H1 (cell line): ENCODE data around the gene SPIRE1. TPM values are rescaled to one million over a fixed set of nuclear protein-coding genes. Genes with fewer than 3 reads are reported as not detected.

Source experiments
- CTCF ChIA-PET: fragments of 300-600 bp; sonication (Branson Sonifier 250); formaldehyde crosslinking; loops from one replicate; lab custom pipeline; 2021; ENCODE audit not compliant: partially characterized antibody; lab: Charles Lee
- POLR2A ChIA-PET: fragments of 300-600 bp; sonication (Branson Sonifier 250); formaldehyde crosslinking; loops from one replicate; lab custom pipeline; 2021; ENCODE audit warnings: inconsistent platforms; ENCODE audit not compliant: partially characterized antibody; lab: Charles Lee
- DNase-seq, 2 experiments: peaks; one replicate each; pipeline versions ENCODE4 v3.0.0 to v3.0.0-alpha.2; 2010 to 2022; ENCODE audit warnings: low spot score in 2 of 2, low read depth in 1 of 2, mixed read lengths in 1 of 2
- FAIRE-seq: peaks from 2 replicates; lab custom pipeline; 2011; peaks lifted over from hg19 to GRCh38; lab: Jason Lieb, UNC
- H2AFZ ChIP-seq: 2 replicates; pipeline ENCODE4 v1.8.1; 2012; ENCODE audit warnings: low read length, inconsistent platforms
- H2AK5ac ChIP-seq: 2 replicates; pipeline ENCODE4 v1.6.1; 2013; ENCODE audit warnings: low read depth, low read length
- H2BK120ac ChIP-seq: replicated peaks from 2 replicates; pipeline ENCODE3; 2013; ENCODE audit warnings: low read depth, low read length, inconsistent platforms
- H2BK12ac ChIP-seq: 2 replicates; pipeline ENCODE4 v1.6.1; 2013; ENCODE audit warnings: low read depth, low read length
- H2BK15ac ChIP-seq: 2 replicates; pipeline ENCODE4 v1.6.1; 2013; ENCODE audit warnings: low read length
- H2BK20ac ChIP-seq: 2 replicates; pipeline ENCODE4 v1.6.1; 2013; ENCODE audit warnings: low read length
- H2BK5ac ChIP-seq: 2 replicates; pipeline ENCODE4 v1.6.1; 2013; ENCODE audit warnings: low read depth, low read length
- H3K14ac ChIP-seq: 2 replicates; pipeline ENCODE4 v1.6.1; 2013; ENCODE audit warnings: inconsistent platforms; ENCODE audit not compliant: insufficient read length
- H3K18ac ChIP-seq: 2 replicates; pipeline ENCODE4 v1.6.1; 2013; ENCODE audit warnings: low read length; ENCODE audit errors: extremely low read depth
- H3K23ac ChIP-seq: 2 replicates; pipeline ENCODE4 v1.6.1; 2013; ENCODE audit warnings: inconsistent platforms; ENCODE audit not compliant: insufficient read length
- H3K23me2 ChIP-seq: 2 replicates; pipeline ENCODE4 v1.6.1; 2013; ENCODE audit warnings: low read depth, low read length
- H3K27ac ChIP-seq: 2 replicates; pipeline ENCODE4 v1.6.1; 2011; ENCODE audit warnings: low read depth, low read length, inconsistent platforms
- H3K27me3 ChIP-seq, 4 experiments: replicated peaks in 1 of 4; 1 replicate in 1 of 4; 2 replicates in 3 of 4; pipeline versions ENCODE4 v1.6.1 to v1.8.1; 2011 to 2013; ENCODE audit warnings: low read length in 3 of 4, mild to moderate bottlenecking in 3 of 4, inconsistent platforms in 2 of 4, mixed read lengths in 2 of 4, moderate library complexity in 1 of 4; ENCODE audit not compliant: control insufficient read depth in 3 of 4, insufficient read depth in 3 of 4; ENCODE audit errors: extremely low read depth in 1 of 4
- H3K36me3 ChIP-seq, 4 experiments: 2 replicates each; pipeline versions ENCODE4 v1.6.1 to v1.8.1; 2011 to 2013; ENCODE audit warnings: mild to moderate bottlenecking in 4 of 4, low read length in 3 of 4, moderate library complexity in 2 of 4, control low read depth in 1 of 4, inconsistent platforms in 1 of 4; ENCODE audit not compliant: insufficient read depth in 4 of 4, control insufficient read depth in 2 of 4
- H3K4ac ChIP-seq: replicated peaks from 2 replicates; pipeline ENCODE3; 2013; ENCODE audit warnings: low read length, low read depth, mixed read lengths, inconsistent platforms; ENCODE audit not compliant: insufficient read length
- H3K4me1 ChIP-seq, 4 experiments: replicated peaks in 1 of 4; 1 replicate in 1 of 4; 2 replicates in 3 of 4; pipeline versions ENCODE4 v1.6.1 to v1.8.1; 2011 to 2013; ENCODE audit warnings: low read length in 3 of 4, inconsistent platforms in 2 of 4, mixed read lengths in 1 of 4; ENCODE audit not compliant: insufficient read depth in 4 of 4, control insufficient read depth in 3 of 4
- H3K4me2 ChIP-seq, 2 experiments: 2 replicates each; pipeline versions ENCODE4 v1.6.1 to v1.8.1; 2011 to 2013; ENCODE audit warnings: low read depth in 2 of 2, low read length in 2 of 2, control low read depth in 1 of 2, inconsistent platforms in 1 of 2, mild to moderate bottlenecking in 1 of 2; ENCODE audit not compliant: insufficient read depth in 1 of 2
- H3K4me3 ChIP-seq, 4 experiments: fragments of 200-600, 300-600 bp in 1 of 4; sonication (generic), shearing (Covaris generic), sonication (Bioruptor Twin) in 1 of 4; 2 replicates each; pipeline versions ENCODE4 v1.5.1 to v1.8.1; 2011 to 2016; ENCODE audit warnings: low read length in 4 of 4, low read depth in 3 of 4, control low read depth in 2 of 4, inconsistent platforms in 2 of 4, mild to moderate bottlenecking in 2 of 4, mixed read lengths in 1 of 4, moderate library complexity in 1 of 4; ENCODE audit not compliant: insufficient read depth in 2 of 4; ENCODE audit errors: extremely low read depth in 1 of 4
- H3K56ac ChIP-seq: replicated peaks from 2 replicates; pipeline ENCODE3; 2013; ENCODE audit warnings: low read depth, mild to moderate bottlenecking, mixed read lengths, low read length, inconsistent platforms; ENCODE audit not compliant: insufficient read length
- H3K79me1 ChIP-seq: 2 replicates; pipeline ENCODE4 v1.6.1; 2013; ENCODE audit warnings: low read depth, low read length, control low read depth
- H3K79me2 ChIP-seq, 2 experiments: 2 replicates each; pipeline versions ENCODE4 v1.6.1 to v1.8.1; 2012 to 2013; ENCODE audit warnings: low read length in 2 of 2, mild to moderate bottlenecking in 2 of 2, inconsistent platforms in 1 of 2; ENCODE audit not compliant: insufficient read depth in 2 of 2, control insufficient read depth in 1 of 2
- H3K9ac ChIP-seq, 4 experiments: replicated peaks in 1 of 4; 1 replicate in 1 of 4; 2 replicates in 3 of 4; pipeline versions ENCODE4 v1.6.1 to v1.8.1; 2011 to 2013; ENCODE audit warnings: low read depth in 3 of 4, low read length in 3 of 4, control low read depth in 2 of 4, mild to moderate bottlenecking in 2 of 4, moderate library complexity in 2 of 4, inconsistent platforms in 1 of 4; ENCODE audit errors: extremely low read depth in 1 of 4
- H3K9me3 ChIP-seq, 2 experiments: 2 replicates each; pipeline versions ENCODE4 v1.6.1 to v1.8.1; 2012 to 2013; ENCODE audit warnings: mild to moderate bottlenecking in 2 of 2, moderate library complexity in 2 of 2, control low read depth in 1 of 2, inconsistent platforms in 1 of 2, low read depth in 1 of 2, low read length in 1 of 2, mixed read lengths in 1 of 2; ENCODE audit not compliant: insufficient read depth in 2 of 2
- H4K20me1 ChIP-seq, 2 experiments: replicated peaks in 1 of 2; 2 replicates each; pipeline versions ENCODE3 to v1.8.1; 2011 to 2013; ENCODE audit warnings: inconsistent platforms in 2 of 2, low read length in 2 of 2, mild to moderate bottlenecking in 1 of 2; ENCODE audit not compliant: insufficient read depth in 2 of 2, control insufficient read depth in 1 of 2
- H4K5ac ChIP-seq: 2 replicates; pipeline ENCODE4 v1.6.1; 2013; ENCODE audit warnings: low read length, low read depth, mixed read lengths, inconsistent platforms; ENCODE audit not compliant: insufficient read length
- H4K8ac ChIP-seq: 2 replicates; pipeline ENCODE4 v1.8.0; 2013; ENCODE audit warnings: mild to moderate bottlenecking, moderate library complexity, low read length, inconsistent platforms; ENCODE audit not compliant: insufficient read depth; ENCODE audit errors: extremely low read depth
- H4K91ac ChIP-seq: replicated peaks from 2 replicates; pipeline ENCODE3; 2013; ENCODE audit warnings: low read length, mixed read lengths, inconsistent platforms; ENCODE audit not compliant: insufficient read length
- BCL11A ChIP-seq, 2 experiments: IDR thresholded peaks; one replicate each; pipeline ENCODE4 v1.6.1; 2011; ENCODE audit warnings: low read depth in 2 of 2, low read length in 2 of 2, mild to moderate bottlenecking in 2 of 2
- BRCA1 ChIP-seq: IDR thresholded peaks from 2 replicates; pipeline ENCODE4 v1.6.1; 2012; ENCODE audit warnings: low read depth, low read length, improper control_type of control experiment
- GABPA ChIP-seq: IDR thresholded peaks from 2 replicates; pipeline ENCODE4 v1.6.1; 2011; ENCODE audit warnings: mild to moderate bottlenecking, low read length, moderate library complexity, borderline replicate concordance; ENCODE audit not compliant: insufficient read depth
- JUN ChIP-seq: IDR thresholded peaks from 2 replicates; pipeline ENCODE4 v1.6.1; 2011; ENCODE audit warnings: low read depth, mild to moderate bottlenecking, improper control_type of control experiment, low read length
- KDM1A ChIP-seq: fragments of 200-600, 300-600 bp; sonication (generic); IDR thresholded peaks from 2 replicates; pipeline ENCODE4 v1.7.1; 2016; ENCODE audit warnings: mild to moderate bottlenecking, low read length, borderline replicate concordance
- KDM4A ChIP-seq: IDR thresholded peaks from one replicate; pipeline ENCODE4 v1.7.1; 2012; ENCODE audit warnings: low read depth, mild to moderate bottlenecking, moderate library complexity, low read length, inconsistent platforms; ENCODE audit not compliant: severe bottlenecking
- POLR2A ChIP-seq, 2 experiments: IDR thresholded peaks; 1 replicate in 1 of 2; 2 replicates in 1 of 2; pipeline ENCODE4 v1.6.1; 2011; ENCODE audit warnings: low read depth in 2 of 2, low read length in 2 of 2, mild to moderate bottlenecking in 2 of 2; ENCODE audit errors: control extremely low read depth in 1 of 2
- SAP30 ChIP-seq: fragments of 300-600 bp; sonication (generic); IDR thresholded peaks from 2 replicates; pipeline ENCODE4 v1.7.1; 2012; ENCODE audit warnings: low read length, moderate library complexity, mild to moderate bottlenecking, inconsistent platforms; ENCODE audit not compliant: insufficient read depth, insufficient replicate concordance
- SP2 ChIP-seq: IDR thresholded peaks from 2 replicates; pipeline ENCODE4 v1.6.1; 2012; ENCODE audit warnings: mild to moderate bottlenecking, low read length, inconsistent platforms
- USF2 ChIP-seq: IDR thresholded peaks from 2 replicates; pipeline ENCODE4 v1.6.1; 2011; ENCODE audit warnings: low read length, improper control_type of control experiment
- WGBS, 2 experiments: shearing (Covaris generic) in 1 of 2; methylation state at CpG; one replicate each; pipeline versions ENCODE4 v1.1.6 to v1.1.7; 2013 to 2015; ENCODE audit warnings: low lambda C conversion rate in 2 of 2, mixed read lengths in 2 of 2, inconsistent platforms in 1 of 2, low coverage in 1 of 2, missing lambda C conversion rate in 1 of 2; ENCODE audit not compliant: insufficient replicate concordance in 2 of 2, insufficient coverage in 1 of 2, insufficient read length in 1 of 2; ENCODE audit errors: extremely low coverage in 1 of 2, missing lambda C conversion rate in 1 of 2; 5-methylcytosine and 5-hydroxymethylcytosine counted together
- polyA plus RNA-seq, 7 experiments: library from polyadenylated mRNA; depleted of rRNA in 3 of 7; stranded (reverse) in 5 of 7; unstranded in 2 of 7; fragments of >200 nt in 5 of 7; fragments of 200-250 nt in 2 of 7; gene quantifications; 1 replicate in 5 of 7; 2 replicates in 1 of 7; 4 replicates in 1 of 7; pipeline versions ENCODE4 v1.2.1 to v1.2.3, GENCODE V29; 2011 to 2013; ENCODE audit warnings: missing spikeins in 2 of 7, mixed read lengths in 2 of 7
- total RNA-seq: library from RNA; stranded (reverse); fragmentation: NEBNext Ultra II Directional; extraction: Animal tissue kit (Norgen Biotek cat#: 25700); gene quantifications from 2 replicates; pipeline ENCODE4 v1.2.1, GENCODE V29; 2021

SPIRE1 gene
- total and polyA plus RNA-seq, 2 of the 8 experiments (the other 6 are each of a cell fraction or from before 2014, with no cell fraction given), result 6.0 to 21.5 TPM

DNA sequence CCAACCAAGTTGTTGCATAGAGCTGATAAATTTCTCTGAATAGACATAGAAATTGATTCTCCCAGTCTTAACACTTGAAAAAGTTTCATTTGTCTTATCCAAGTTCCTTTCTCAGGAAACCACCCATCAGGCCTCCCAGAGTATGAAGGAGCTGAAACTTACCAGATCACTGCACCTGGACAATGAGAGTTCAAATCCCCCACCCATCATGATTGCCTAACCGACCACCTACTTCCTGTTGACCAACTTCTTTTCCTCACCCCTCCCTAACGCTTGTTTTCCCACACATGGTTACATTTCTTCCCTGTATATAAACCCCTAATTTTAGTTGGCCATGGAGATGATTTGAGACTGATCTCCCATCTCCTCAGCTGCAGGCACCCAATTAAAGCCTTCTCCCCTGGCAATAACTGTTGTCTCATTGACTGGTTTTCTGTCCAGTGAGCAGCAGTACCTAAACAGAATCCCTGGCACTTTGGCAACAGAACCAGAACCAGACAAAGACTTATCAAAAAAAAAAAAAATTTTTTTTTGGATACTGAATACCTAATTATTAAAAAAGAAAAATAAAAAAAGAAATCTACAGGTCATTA, 103.0 kb downstream of the SPIRE1 start:
- H2BK12ac ChIP-seq, result no peak overlapping the region
- POLR2A ChIA-PET, result no interaction called here
- no peak overlapping the region for H3K14ac ChIP-seq
- H3K27ac ChIP-seq, result no peak overlapping the region
- no peak overlapping the region for H2AFZ ChIP-seq
- FAIRE-seq (no peak), DNase-seq (no peak)
- H3K23me2 ChIP-seq, result 0 out of 2 replicates have a peak, but pooled peaks cover 2% of the 10 kb centered on the region
- H3K18ac ChIP-seq, result no peak overlapping the region
- H4K20me1 ChIP-seq, result no peaks in the 10 kb centered on the region
- TF ChIP-seq BCL11A (IDR thresholded peaks at IDR 0.05; ENCODE audit: low read depth in 2 of 2, low read length in 2 of 2), result no peak
- no peak for TF ChIP-seq POLR2A (IDR thresholded peaks at IDR 0.05; ENCODE audit: control extremely low read depth in 1 of 2, low read depth in 2 of 2, low read length in 2 of 2)
- TF ChIP-seq USF2, result no peak
- TF ChIP-seq SP2, result no peak
- TF ChIP-seq KDM1A, result no peak
- TF ChIP-seq JUN, result no peak
- no peak for TF ChIP-seq SAP30
- TF ChIP-seq KDM4A, result no peak
- no peak for TF ChIP-seq GABPA
- TF ChIP-seq BRCA1, result no peak
- WGBS, 2 experiments, result 93% methylated on average over 2 of the region's 2 CpGs; no CpG with 5 or more reads in 1 of the 2 experiments
- no peak overlapping the region for H3K23ac ChIP-seq
- no peak overlapping the region for H3K4ac ChIP-seq
- CTCF ChIA-PET, result no interaction called here
- H3K79me2 ChIP-seq, result no peaks in the 10 kb centered on the region
- H4K8ac ChIP-seq, result no peak overlapping the region
- no peak overlapping the region for H2BK15ac ChIP-seq
- H3K36me3 ChIP-seq, result peaks cover 0 to 14% (median 0%) of the 10 kb centered on the region in 4 experiments; a peak in 2 of 8 replicates
- H3K4me3 ChIP-seq, result no peak overlapping the region
- H3K79me1 ChIP-seq, result no peaks in the 10 kb centered on the region
- H2BK5ac ChIP-seq, result no peak overlapping the region
- no peak overlapping the region for H3K4me2 ChIP-seq
- H3K4me1 ChIP-seq, result peaks cover 0 to 3% (median 1%) of the 10 kb centered on the region in 4 experiments; a peak in 3 of 7 replicates
- no peak overlapping the region for H4K5ac ChIP-seq
- H3K9ac ChIP-seq, result no peak overlapping the region
- no peak overlapping the region for H2BK20ac ChIP-seq
- no peak overlapping the region for H2BK120ac ChIP-seq
- H4K91ac ChIP-seq, result no peak overlapping the region
- H2AK5ac ChIP-seq, result no peak overlapping the region
- no peak overlapping the region for H3K56ac ChIP-seq
- H3K9me3 ChIP-seq, result peaks cover 33 to 47% of the 10 kb centered on the region in 2 experiments
- H3K27me3 ChIP-seq, result no peaks in the 10 kb centered on the region
